OCI-LY3 (cell line): ENCODE measurements around the gene TSSK1B.

Experiments used
- H2AFZ ChIP-seq: fragments of 200-600, 300-600 bp; shearing (Covaris generic); 2 replicates; pipeline ENCODE4 v1.6.0; 2014; ENCODE audit warnings: antibody characterized with exemption, low read depth, low read length
- H3K27ac ChIP-seq: fragments of 200-600, 300-600 bp; sonication (generic); 2 replicates; pipeline ENCODE4 v1.5.1; 2014; ENCODE audit warnings: mild to moderate bottlenecking, low read length, moderate library complexity, mixed read lengths
- H3K27me3 ChIP-seq: fragments of 200-600, 300-600 bp; sonication (generic); 2 replicates; pipeline ENCODE4 v1.6.1; 2014; ENCODE audit warnings: low read depth, low read length, mixed read lengths
- H3K36me3 ChIP-seq: fragments of 200-600, 300-600 bp; sonication (generic); replicated peaks from 2 replicates; pipeline ENCODE3; 2014; ENCODE audit warnings: low read depth, low read length, mixed read lengths
- H3K4me1 ChIP-seq: fragments of 300-600, 200-600 bp; sonication (generic); 2 replicates; pipeline ENCODE4 v1.6.1; 2014; ENCODE audit warnings: low read length, mixed read lengths
- H3K4me2 ChIP-seq: fragments of 200-600, 300-600 bp; sonication (generic); 2 replicates; pipeline ENCODE4 v1.6.1; 2014; ENCODE audit warnings: low read length, mixed read lengths
- H3K4me3 ChIP-seq: fragments of 300-600, 200-600 bp; sonication (generic); 2 replicates; pipeline ENCODE4 v1.5.1; 2014; ENCODE audit warnings: antibody characterized with exemption, mild to moderate bottlenecking, low read length, moderate library complexity
- H3K79me2 ChIP-seq: fragments of 300-600, 200-600 bp; shearing (Covaris generic); 2 replicates; pipeline ENCODE4 v1.6.1; 2014; ENCODE audit warnings: mild to moderate bottlenecking, low read length, mixed read lengths
- H3K9ac ChIP-seq: fragments of 300-600, 200-600 bp; shearing (Covaris generic); 2 replicates; pipeline ENCODE4 v1.6.0; 2014; ENCODE audit warnings: mild to moderate bottlenecking, low read length, moderate library complexity
- H3K9me3 ChIP-seq: fragments of 200-600, 300-600 bp; shearing (Covaris generic); 2 replicates; pipeline ENCODE4 v1.6.1; 2014; ENCODE audit warnings: low read length, mixed read lengths; ENCODE audit not compliant: insufficient read depth
- H4K20me1 ChIP-seq: fragments of 200-600, 300-600 bp; sonication (generic); 2 replicates; pipeline ENCODE4 v1.6.1; 2016; ENCODE audit warnings: low read length, mixed read lengths; ENCODE audit not compliant: insufficient read depth
- EZH2phosphoT487 ChIP-seq: fragments of 200-600 bp; shearing (Covaris generic); IDR thresholded peaks from 2 replicates; pipeline ENCODE4 v1.6.1; 2018; ENCODE audit warnings: antibody characterized with exemption, mixed run types, low read depth
- TF ChIP-seq, protein P1 (sequence below): fragments of 200-600, 300-600 bp; sonication (generic); IDR thresholded peaks from 2 replicates; pipeline ENCODE4 v1.5.1; 2014; ENCODE audit warnings: antibody characterized with exemption, low read length, low read depth

TSSK1B gene

DNA sequence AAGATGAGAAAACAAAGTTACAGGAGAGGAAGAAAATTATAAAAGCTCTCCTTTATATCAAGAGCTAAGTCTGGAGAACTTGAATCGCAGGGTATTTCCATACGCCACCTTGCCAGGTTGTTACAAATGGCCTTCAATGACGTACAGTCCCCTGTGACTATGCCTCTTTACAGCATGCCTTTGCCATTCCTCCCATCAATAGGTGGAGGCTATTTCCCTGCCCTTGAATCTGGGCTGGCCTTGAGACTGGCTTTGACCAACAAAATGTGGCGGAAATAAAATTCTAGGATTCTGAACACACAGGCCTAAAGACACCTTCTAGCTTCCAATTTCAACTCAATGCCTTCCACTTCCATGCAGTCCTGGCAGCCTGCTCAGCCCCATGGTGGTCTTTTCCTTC is 45.7 kb downstream of the TSSK1B start:
- no peaks in the 10 kb centered on the region for H3K27me3 ChIP-seq
- H3K9me3 ChIP-seq: no peaks in the 10 kb centered on the region
- TF ChIP-seq EZH2phosphoT487: no peak
- TF ChIP-seq, protein P1, sequence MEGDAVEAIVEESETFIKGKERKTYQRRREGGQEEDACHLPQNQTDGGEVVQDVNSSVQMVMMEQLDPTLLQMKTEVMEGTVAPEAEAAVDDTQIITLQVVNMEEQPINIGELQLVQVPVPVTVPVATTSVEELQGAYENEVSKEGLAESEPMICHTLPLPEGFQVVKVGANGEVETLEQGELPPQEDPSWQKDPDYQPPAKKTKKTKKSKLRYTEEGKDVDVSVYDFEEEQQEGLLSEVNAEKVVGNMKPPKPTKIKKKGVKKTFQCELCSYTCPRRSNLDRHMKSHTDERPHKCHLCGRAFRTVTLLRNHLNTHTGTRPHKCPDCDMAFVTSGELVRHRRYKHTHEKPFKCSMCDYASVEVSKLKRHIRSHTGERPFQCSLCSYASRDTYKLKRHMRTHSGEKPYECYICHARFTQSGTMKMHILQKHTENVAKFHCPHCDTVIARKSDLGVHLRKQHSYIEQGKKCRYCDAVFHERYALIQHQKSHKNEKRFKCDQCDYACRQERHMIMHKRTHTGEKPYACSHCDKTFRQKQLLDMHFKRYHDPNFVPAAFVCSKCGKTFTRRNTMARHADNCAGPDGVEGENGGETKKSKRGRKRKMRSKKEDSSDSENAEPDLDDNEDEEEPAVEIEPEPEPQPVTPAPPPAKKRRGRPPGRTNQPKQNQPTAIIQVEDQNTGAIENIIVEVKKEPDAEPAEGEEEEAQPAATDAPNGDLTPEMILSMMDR: no peak
- H3K9ac ChIP-seq: no peak overlapping the region
- no peaks in the 10 kb centered on the region; the same call in 1 of the 2 replicates for H3K4me1 ChIP-seq
- H3K4me2 ChIP-seq: no peak overlapping the region
- H4K20me1 ChIP-seq: no peaks in the 10 kb centered on the region
- H3K27ac ChIP-seq: no peak overlapping the region
- no peaks in the 10 kb centered on the region for H3K36me3 ChIP-seq
- no peak overlapping the region for H3K4me3 ChIP-seq
- H2AFZ ChIP-seq: no peak overlapping the region
- H3K79me2 ChIP-seq: no peaks in the 10 kb centered on the region

DNA sequence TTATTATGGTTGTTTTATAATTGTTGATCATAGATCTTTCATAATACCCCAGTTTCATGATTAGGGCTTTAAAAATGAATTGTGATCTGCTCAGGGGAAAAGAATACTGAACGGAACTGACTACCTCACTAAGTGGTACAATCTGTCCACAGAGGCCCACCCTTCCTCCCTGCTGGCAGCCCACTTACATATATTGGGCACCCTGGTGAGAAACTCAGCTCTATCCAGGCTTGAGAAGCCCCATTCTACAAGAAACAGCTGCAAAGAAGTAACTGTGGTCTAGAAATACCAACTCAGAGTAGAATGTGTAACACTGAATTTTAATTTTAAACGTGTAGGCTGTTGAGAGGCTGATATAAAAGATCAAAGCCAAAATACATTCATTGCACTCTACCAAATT is 46.9 kb downstream of the TSSK1B start:
- Histone ChIP-seq H3K9me3 (no peaks in the 10 kb centered on the region), H3K4me1 (no peaks in the 10 kb centered on the region; the same call in 1 of the 2 replicates), H3K4me3 (no peak overlapping the region), H3K79me2 (no peaks in the 10 kb centered on the region), H4K20me1 (no peaks in the 10 kb centered on the region), H3K27me3 (no peaks in the 10 kb centered on the region), H3K27ac (no peak overlapping the region), H3K36me3 (no peaks in the 10 kb centered on the region), H3K9ac (no peak overlapping the region), H3K4me2 (no peak overlapping the region), H2AFZ (no peak overlapping the region)
- no peak for TF ChIP-seq EZH2phosphoT487

DNA sequence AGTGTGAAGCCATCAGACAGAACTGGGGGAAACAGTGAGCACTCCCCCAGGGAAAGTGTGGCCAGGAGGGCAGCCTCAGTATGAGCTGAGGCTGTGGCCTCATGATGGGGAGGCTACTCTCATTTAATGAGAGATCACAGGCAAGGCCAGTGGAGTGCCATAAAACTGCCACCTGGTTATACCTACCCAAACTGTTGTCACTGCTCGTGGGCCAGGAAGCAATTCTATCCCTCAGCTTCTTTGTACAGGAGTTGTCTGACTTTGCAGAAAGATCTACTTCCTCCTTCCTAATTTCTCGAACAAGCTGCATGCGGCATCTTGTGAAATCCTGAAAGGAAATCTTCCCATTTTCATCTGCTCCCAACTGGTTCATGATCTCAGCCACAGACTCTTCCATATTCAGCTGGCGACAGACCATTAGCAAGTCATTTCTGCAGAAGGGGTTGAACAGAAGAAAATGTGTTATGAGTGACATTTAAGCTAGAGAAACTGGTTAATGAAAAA is 50.0 kb downstream of the TSSK1B start:
- H3K9ac ChIP-seq: no peak overlapping the region
- H3K27me3 ChIP-seq: no peaks in the 10 kb centered on the region
- H3K79me2 ChIP-seq: no peaks in the 10 kb centered on the region
- no peak overlapping the region for H3K27ac ChIP-seq
- H3K9me3 ChIP-seq: no peaks in the 10 kb centered on the region
- no peaks in the 10 kb centered on the region for H3K4me1 ChIP-seq
- no peaks in the 10 kb centered on the region for H3K36me3 ChIP-seq
- no peaks in the 10 kb centered on the region for H4K20me1 ChIP-seq
- no peak overlapping the region for H3K4me3 ChIP-seq
- no peak overlapping the region for H2AFZ ChIP-seq
- TF ChIP-seq, protein P1: no peak
- TF ChIP-seq EZH2phosphoT487: no peak
- H3K4me2 ChIP-seq: no peak overlapping the region

DNA sequence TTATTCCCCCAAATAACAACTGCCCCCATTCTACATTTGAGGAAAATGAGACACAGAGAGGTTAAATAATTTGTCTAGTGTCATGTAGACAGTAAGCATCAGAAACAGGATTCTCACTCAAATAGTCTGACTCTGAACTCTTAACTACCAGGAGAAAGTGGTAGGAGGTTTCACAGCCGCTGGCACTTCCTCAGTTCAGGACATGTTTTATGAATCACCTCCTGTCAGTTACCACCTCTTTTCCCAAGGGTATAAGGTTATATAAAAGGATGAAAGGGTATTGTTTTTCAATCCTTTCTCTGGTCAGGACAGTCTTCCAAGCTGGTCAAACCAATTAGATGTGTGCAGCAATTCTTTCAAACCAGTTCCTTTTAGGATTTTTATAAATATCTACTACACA is 52.1 kb downstream of the TSSK1B start:
- Histone ChIP-seq H3K27ac (no peak overlapping the region), H2AFZ (no peak overlapping the region), H3K4me3 (no peak overlapping the region), H3K9me3 (no peaks in the 10 kb centered on the region), H3K9ac (no peak overlapping the region), H4K20me1 (no peaks in the 10 kb centered on the region), H3K4me1 (no peaks in the 10 kb centered on the region), H3K27me3 (no peaks in the 10 kb centered on the region), H3K4me2 (no peak overlapping the region), H3K79me2 (no peaks in the 10 kb centered on the region), H3K36me3 (no peaks in the 10 kb centered on the region)
- no peak for TF ChIP-seq EZH2phosphoT487
- TF ChIP-seq, protein P1: no peak
